Motor neuron (in vitro differentiated cells): ENCODE data around the gene CLSTN2. TPM values are rescaled to one million over a fixed set of nuclear protein-coding genes. Genes with fewer than 3 reads are reported as not detected.
"Not testable (repeated sequence)": the region's sequence is repeated elsewhere in the genome, so short reads cannot be mapped to it uniquely, and the experiment has no call there.

ENCODE experiments used
- ATAC-seq, 8 experiments: fragments of 200-7000 bp; cut with Tn5 transposase; replicated peaks in 6 of 8; 2 replicates each; pipeline ENCODE4 v1.8.0; 2021; ENCODE audit warnings: mild to moderate bottlenecking in 8 of 8, moderate library complexity in 8 of 8
- H3K27ac ChIP-seq, 2 donors: fragments of 250-450 bp; sonication (Bioruptor Pico); 2 replicates each; pipeline ENCODE4 v1.9.0; 2021; ENCODE audit warnings: antibody characterized with exemption in 2 of 2, mild to moderate bottlenecking in 2 of 2, moderate library complexity in 1 of 2
- H3K4me1 ChIP-seq, 2 donors: fragments of 250-450 bp; sonication (Bioruptor Pico); replicated peaks in 1 of 2; 2 replicates each; pipeline ENCODE4 v1.6.1; 2021; ENCODE audit warnings: antibody characterized with exemption in 2 of 2, mild to moderate bottlenecking in 2 of 2, moderate library complexity in 1 of 2
- H3K4me3 ChIP-seq, 5 donors: fragments of 250-450 bp; sonication (Bioruptor Pico); 2 replicates each; pipeline ENCODE4 v1.9.0; 2021; ENCODE audit warnings: antibody characterized with exemption in 5 of 5, mild to moderate bottlenecking in 5 of 5, moderate library complexity in 4 of 5
- WGBS, 10 experiments: fragments of 450-650 bp; shearing (Covaris generic); methylation state at CpG; one replicate each; pipeline ENCODE4 v1.0.0; 2022; 5-methylcytosine and 5-hydroxymethylcytosine counted together
- in situ Hi-C, 9 experiments: fragments of 400-800 bp; cut with MboI; loops; one replicate each; pipeline ENCODE4 v1.15.0; 2021; ENCODE audit warnings: low sequenced_read_pairs in 9 of 9, low pct_unique_long_range_greater_than_20kb in 2 of 9; ENCODE audit not compliant: unreplicated experiment in 9 of 9
- total RNA-seq, 8 experiments: library from RNA; unstranded; fragments of 300-600 nt; gene quantifications; 2 replicates each; pipeline versions ENCODE4 v1.2.3 to v1.2.4, GENCODE V29; 2022

Gene CLSTN2
- total RNA-seq, 8 experiments from 2014 or later = 1.2 to 125 (median 27.9) TPM

GRCh38 chr3:140396110-140396509 is 461.1 kb downstream of the CLSTN2 start:
- no peak for ATAC-seq
- in situ Hi-C loops = no loop called here
- WGBS, 10 experiments = 0 to 90% (median 60%) methylated on average over 1 to 3 of the region's 3 CpGs; no CpG with 5 or more reads in 3 of the 10 experiments
- Histone ChIP-seq H3K4me1 (no peaks in the 10 kb centered on the region), H3K4me3 (no peak overlapping the region), H3K27ac (no peak overlapping the region)

- in situ Hi-C loops = no loop called here
- ATAC-seq = no peak
- no peaks in the 10 kb centered on the region for H3K4me1 ChIP-seq
- H3K27ac ChIP-seq = no peak overlapping the region
- H3K4me3 ChIP-seq = no peak overlapping the region
Observed at GRCh38 chr3:140397847-140398246, 462.9 kb downstream of the CLSTN2 start.

GRCh38 chr3:140398387-140398786 is 463.4 kb downstream of the CLSTN2 start:
- ATAC-seq = no peak
- no peaks in the 10 kb centered on the region for H3K4me1 ChIP-seq
- in situ Hi-C loops = no loop called here
- no peak overlapping the region for H3K27ac ChIP-seq
- H3K4me3 ChIP-seq = no peak overlapping the region
- 10 to 100% (median 100%) methylated on average over 1 to 2 of the region's 2 CpGs; no CpG with 5 or more reads in 3 of the 10 experiments for WGBS, 10 experiments

GRCh38 chr3:140399871-140400270 is 464.9 kb downstream of the CLSTN2 start:
- Histone ChIP-seq H3K4me3 (no peak overlapping the region), H3K27ac (no peak overlapping the region), H3K4me1 (peaks cover 0 to 4% of the 10 kb centered on the region in 2 donors)
- in situ Hi-C loops = no loop called here
- 0 to 86% (median 37%) methylated on average over 1 to 2 of the region's 2 CpGs; no CpG with 5 or more reads in 4 of the 10 experiments for WGBS, 10 experiments
- no peak for ATAC-seq

DNA sequence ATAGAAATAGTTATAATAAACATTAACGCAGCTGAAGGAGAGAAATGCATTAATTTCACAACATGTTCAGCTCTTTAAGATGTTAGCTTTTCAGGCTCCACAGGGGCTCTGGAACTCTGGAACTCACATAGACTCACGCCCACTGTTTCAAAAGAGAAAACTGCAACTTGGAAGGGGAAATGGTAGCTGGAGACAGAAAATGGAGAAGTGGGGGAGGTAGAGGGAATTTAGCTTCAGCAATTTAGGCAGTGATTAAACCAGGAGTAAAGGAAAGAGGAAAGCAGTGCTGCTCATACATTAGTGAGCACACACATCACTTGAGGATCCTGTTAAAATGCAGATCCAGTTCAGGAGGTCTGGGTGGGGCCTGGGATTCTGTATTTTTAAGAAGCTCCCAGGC is 468.1 kb downstream of the CLSTN2 start:
- WGBS, 10 experiments = 0 to 100% (median 33%) methylated on average over 1 to 2 of the region's 2 CpGs; no CpG with 5 or more reads in 3 of the 10 experiments
- peaks cover 0 to 4% of the 10 kb centered on the region in 2 donors for H3K4me1 ChIP-seq
- in situ Hi-C loops = no loop called here
- ATAC-seq = no peak
- H3K4me3 ChIP-seq = no peak overlapping the region
- H3K27ac ChIP-seq = no peak overlapping the region

- 0 to 60% (median 29%) methylated on average over 1 to 2 of the region's 6 CpGs; no CpG with 5 or more reads in 4 of the 10 experiments for WGBS, 10 experiments
- Histone ChIP-seq H3K27ac (no peak overlapping the region), H3K4me3 (no peak overlapping the region), H3K4me1 (peaks cover 0 to 4% of the 10 kb centered on the region in 2 donors)
- ATAC-seq = peak in 5 of 8 experiments; percentile 29 to 93 (median 50)
- in situ Hi-C loops = no loop called here
Observed at GRCh38 chr3:140403608-140404007, 468.6 kb downstream of the CLSTN2 start.

DNA sequence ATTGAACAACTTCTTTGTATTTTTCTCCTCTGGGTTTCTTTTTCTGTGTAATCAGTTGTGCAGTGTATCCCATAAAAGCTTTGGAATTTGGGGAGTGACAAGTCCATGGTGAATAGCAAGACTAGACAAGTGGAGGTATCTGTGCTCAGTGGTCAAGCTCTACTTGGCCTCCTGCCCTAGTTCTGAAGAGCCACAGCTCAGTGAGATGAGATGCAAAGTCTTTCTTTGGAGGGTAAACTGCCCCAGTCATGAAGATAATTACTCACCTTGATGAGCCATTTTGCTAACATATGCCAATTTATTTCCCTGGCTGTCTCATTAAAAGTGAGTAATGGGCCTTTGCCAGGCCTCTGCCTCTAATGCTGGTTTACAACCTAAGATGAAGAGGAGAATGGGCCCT is 471.7 kb downstream of the CLSTN2 start:
- peak in 2 of 8 experiments; percentile 27 to 45 for ATAC-seq
- Histone ChIP-seq H3K4me3 (no peak overlapping the region), H3K4me1 (peaks cover 0 to 4% of the 10 kb centered on the region in 2 donors), H3K27ac (no peak overlapping the region)
- in situ Hi-C loops = no loop called here

- ATAC-seq = no peak
- no peak overlapping the region for H3K4me3 ChIP-seq
- in situ Hi-C loops = no loop called here
- WGBS, 10 experiments = 0 to 100% (median 50%) methylated on average over 1 to 3 of the region's 3 CpGs; no CpG with 5 or more reads in 5 of the 10 experiments
- no peak overlapping the region for H3K27ac ChIP-seq
- peaks cover 0 to 4% of the 10 kb centered on the region in 2 donors for H3K4me1 ChIP-seq
Observed at GRCh38 chr3:140408252-140408651, 473.3 kb downstream of the CLSTN2 start.

DNA sequence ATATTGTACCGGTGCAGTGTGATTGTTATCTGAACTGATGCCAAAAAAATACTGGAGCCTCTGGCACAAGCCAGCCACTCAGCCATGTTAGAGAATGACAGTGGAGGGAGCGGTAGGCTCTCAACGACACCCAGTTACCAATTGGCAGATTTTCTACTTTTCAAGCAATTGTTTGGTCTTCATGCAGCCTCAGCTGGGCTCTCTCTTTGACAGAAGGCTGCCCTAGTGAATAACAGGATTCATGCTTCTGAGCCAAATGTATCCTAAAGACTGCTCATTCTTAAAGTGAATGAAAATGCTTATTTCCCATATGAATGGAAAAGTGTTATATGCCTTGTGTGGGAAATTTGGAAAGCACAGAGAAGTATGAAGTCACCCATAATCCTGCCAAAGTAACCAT is 481.7 kb downstream of the CLSTN2 start:
- Histone ChIP-seq H3K27ac (no peak overlapping the region), H3K4me3 (no peak overlapping the region), H3K4me1 (peaks cover 0 to 4% of the 10 kb centered on the region in 2 donors)
- 58 to 100% (median 73%) methylated on average over 1 to 3 of the region's 3 CpGs; no CpG with 5 or more reads in 3 of the 10 experiments for WGBS, 10 experiments
- ATAC-seq = no peak
- in situ Hi-C loops = no loop called here

- 0 to 100% (median 0%) methylated on average over 1 to 4 of the region's 9 CpGs; no CpG with 5 or more reads in 3 of the 10 experiments for WGBS, 10 experiments
- H3K4me1 ChIP-seq = peaks cover 0 to 13% of the 10 kb centered on the region in 2 donors
- ATAC-seq = peak in 4 of 8 experiments; percentile 27 to 55 (median 42)
- in situ Hi-C loops = no loop called here
- no peak overlapping the region for H3K4me3 ChIP-seq
- H3K27ac ChIP-seq = no peak overlapping the region
Observed at GRCh38 chr3:140420621-140421357, 485.8 kb downstream of the CLSTN2 start.

DNA sequence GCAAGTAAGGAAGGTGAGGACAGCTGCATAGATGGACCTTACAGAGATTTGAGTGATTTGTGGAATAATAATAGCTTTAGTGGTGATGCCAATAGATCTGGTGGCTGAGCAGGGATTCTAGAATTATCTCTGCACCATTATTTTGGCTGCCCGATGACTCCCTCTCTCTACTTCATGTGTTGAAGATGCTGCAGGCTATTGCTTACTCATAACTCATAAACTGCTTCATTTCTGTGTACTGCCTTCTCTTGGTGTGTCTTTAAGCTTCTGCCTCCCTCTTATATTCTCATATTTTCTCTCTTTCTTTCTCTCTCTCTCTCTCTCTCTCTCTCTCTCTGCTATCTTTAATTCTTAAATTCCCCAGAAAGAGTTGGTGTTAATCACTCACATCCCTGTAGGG is 486.9 kb downstream of the CLSTN2 start:
- peak in 1 of 8 experiments; percentile 75 for ATAC-seq
- no peak overlapping the region for H3K4me3 ChIP-seq
- no peak overlapping the region for H3K27ac ChIP-seq
- 14 to 100% (median 76%) methylated on average over 1 of the region's 1 CpG; no CpG with 5 or more reads in 2 of the 10 experiments for WGBS, 10 experiments
- in situ Hi-C loops = no loop called here
- peaks cover 0 to 13% of the 10 kb centered on the region in 2 donors for H3K4me1 ChIP-seq

DNA sequence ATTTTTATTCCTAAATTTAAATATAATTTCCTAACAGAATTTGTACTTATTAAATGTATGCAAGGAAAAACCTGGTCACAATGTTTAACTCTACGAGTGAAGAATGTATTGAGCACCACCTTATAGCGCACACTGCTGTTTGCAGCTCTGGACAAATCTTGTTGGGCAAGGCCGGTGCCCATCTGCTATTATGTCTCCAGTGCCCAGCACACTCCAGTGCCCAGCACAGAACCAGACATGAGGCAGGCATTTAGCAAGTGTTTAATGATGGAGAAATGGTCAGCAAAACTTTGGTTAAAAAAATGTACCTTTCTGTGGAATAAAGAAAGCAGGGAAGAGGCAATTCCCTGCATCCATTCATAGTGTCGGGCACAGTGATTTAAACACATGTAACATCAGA is 488.2 kb downstream of the CLSTN2 start:
- no peak overlapping the region for H3K27ac ChIP-seq
- in situ Hi-C loops = no loop called here
- WGBS, 10 experiments = 33 to 100% (median 88%) methylated on average over 1 to 4 of the region's 4 CpGs; no CpG with 5 or more reads in 2 of the 10 experiments
- no peak overlapping the region for H3K4me3 ChIP-seq
- peak in 1 of 8 experiments; percentile 34 for ATAC-seq
- peaks cover 0 to 13% of the 10 kb centered on the region in 2 donors for H3K4me1 ChIP-seq

- in situ Hi-C loops = not testable (repeated sequence)
- WGBS, 10 experiments = 0 to 80% (median 40%) methylated on average over 1 to 2 of the region's 2 CpGs; no CpG with 5 or more reads in 5 of the 10 experiments
Observed at GRCh38 chr3:140423574-140423973, 488.6 kb downstream of the CLSTN2 start.

DNA sequence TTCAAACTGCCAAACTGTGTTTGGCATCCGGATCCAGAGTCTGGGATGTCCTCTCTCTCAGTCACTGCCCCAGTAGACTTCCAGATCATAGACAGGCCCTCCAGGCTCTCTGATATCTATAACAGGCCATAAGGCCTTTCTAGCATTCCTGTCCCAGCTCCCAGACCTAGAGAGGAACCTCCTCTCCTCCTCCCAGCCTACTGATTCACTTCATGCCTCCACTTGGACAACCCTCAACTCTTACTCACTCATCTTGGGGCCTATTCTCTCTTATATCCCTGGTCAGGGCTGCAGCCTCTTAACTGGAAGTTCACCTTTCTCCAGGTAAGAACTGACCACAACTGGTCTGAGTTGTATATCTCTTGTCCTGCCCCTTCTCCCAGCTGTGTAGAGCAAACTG is 489.2 kb downstream of the CLSTN2 start:
- Histone ChIP-seq H3K4me3 (no peak overlapping the region), H3K27ac (no peak overlapping the region), H3K4me1 (peaks cover 0 to 18% of the 10 kb centered on the region in 2 donors)
- 100% methylated on average over 1 of the region's 1 CpG; no CpG with 5 or more reads in 7 of the 10 experiments for WGBS, 10 experiments
- in situ Hi-C loops = no loop called here
- no peak for ATAC-seq

More at GRCh38 chr3:140423574-140423973, 488.6 kb downstream of the CLSTN2 start:
- H3K4me1 ChIP-seq = peaks cover 0 to 18% of the 10 kb centered on the region in 2 donors
- peak in 1 of 8 experiments; percentile 31 for ATAC-seq
- H3K4me3 ChIP-seq, H3K27ac ChIP-seq: not testable (repeated sequence)
